Stimulated activated memory B cell treated with anti-CD40 and anti-IgM and Interleukin-4, amounts not matched to agents 10 μg/mL and 1 μg/mL and 100 μg/mL, for 72 hours (primary cell): ENCODE measurements around the gene IFNAR1.

ENCODE experiments used
- ATAC-seq: fragments of 150-1000 bp; cut with Tn5 transposase; 2 replicates; pipeline ENCODE4 v1.10.0; 2021
- H3K27ac Mint-ChIP-seq: one replicate; pipeline ENCODE4 v1.8.0; 2022; ENCODE audit warnings: mild to moderate bottlenecking, mixed read lengths
- H3K27me3 Mint-ChIP-seq: one replicate; pipeline ENCODE4 v1.8.0; 2022; ENCODE audit warnings: mixed read lengths
- H3K36me3 Mint-ChIP-seq: one replicate; pipeline ENCODE4 v1.8.0; 2022; ENCODE audit warnings: mixed read lengths
- H3K4me1 Mint-ChIP-seq: one replicate; pipeline ENCODE4 v1.8.0; 2022; ENCODE audit warnings: mixed read lengths
- H3K4me3 Mint-ChIP-seq: one replicate; pipeline ENCODE4 v1.8.0; 2022; ENCODE audit warnings: mild to moderate bottlenecking, moderate library complexity, mixed read lengths
- H3K9me3 Mint-ChIP-seq: one replicate; pipeline ENCODE4 v1.8.0; 2022; ENCODE audit warnings: mixed read lengths

IFNAR1 gene

DNA sequence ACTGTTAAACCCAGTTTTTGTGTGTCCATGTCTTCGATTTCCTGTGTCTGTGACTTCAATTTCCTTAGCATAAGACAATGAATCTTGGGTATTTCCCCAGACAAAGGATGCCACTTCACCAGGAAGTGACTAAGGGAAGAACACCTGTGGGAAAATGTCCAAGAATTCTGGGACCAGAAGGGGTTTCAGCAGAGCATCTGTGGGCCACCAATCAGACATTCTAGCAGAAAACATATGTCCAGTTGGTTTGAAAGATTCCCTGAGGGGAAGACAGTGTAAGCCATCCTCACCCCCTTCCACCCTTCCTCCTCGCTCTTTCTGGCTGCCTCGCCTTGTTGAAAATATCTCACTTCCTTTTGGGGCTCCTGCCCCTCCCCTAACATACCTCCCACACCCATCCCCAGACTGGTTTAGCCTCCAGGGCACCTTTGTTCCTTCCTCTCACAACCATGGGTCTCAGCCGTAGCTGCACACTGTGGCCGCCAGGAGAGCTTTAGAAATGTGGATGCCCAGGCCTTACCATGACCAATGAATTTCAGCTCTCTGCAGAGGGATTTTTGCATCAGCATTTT is 25.5 kb upstream of the IFNAR1 start:
- Mint-ChIP-seq H3K4me3 (no peak overlapping the region), H3K9me3 (no peaks in the 10 kb centered on the region), H3K36me3 (peaks cover 16% of the 10 kb centered on the region), H3K4me1 (peaks cover 56% of the 10 kb centered on the region), H3K27ac (peak overlapping the region; percentile 82), H3K27me3 (no peaks in the 10 kb centered on the region)
- peak; percentile 96 for ATAC-seq

GRCh38 chr21:33300701-33301631 is 23.8 kb upstream of the IFNAR1 start:
- H3K4me3 Mint-ChIP-seq: no peak overlapping the region
- H3K27me3 Mint-ChIP-seq: no peaks in the 10 kb centered on the region
- peak overlapping the region; percentile 83 for H3K27ac Mint-ChIP-seq
- ATAC-seq: no peak
- H3K4me1 Mint-ChIP-seq: peaks cover 64% of the 10 kb centered on the region
- H3K9me3 Mint-ChIP-seq: no peaks in the 10 kb centered on the region
- H3K36me3 Mint-ChIP-seq: peaks cover 7% of the 10 kb centered on the region

GRCh38 chr21:33301632-33302002 is 23.2 kb upstream of the IFNAR1 start:
- H3K27ac Mint-ChIP-seq: peak overlapping the region; percentile 83
- H3K27me3 Mint-ChIP-seq: no peaks in the 10 kb centered on the region
- H3K4me3 Mint-ChIP-seq: no peak overlapping the region
- ATAC-seq: no peak
- no peaks in the 10 kb centered on the region for H3K9me3 Mint-ChIP-seq
- H3K4me1 Mint-ChIP-seq: peaks cover 57% of the 10 kb centered on the region
- H3K36me3 Mint-ChIP-seq: peaks cover under 1% of the 10 kb centered on the region

- H3K4me3 Mint-ChIP-seq: no peak overlapping the region
- H3K4me1 Mint-ChIP-seq: peaks cover 56% of the 10 kb centered on the region
- H3K27ac Mint-ChIP-seq: peak overlapping the region; percentile 83
- no peaks in the 10 kb centered on the region for H3K27me3 Mint-ChIP-seq
- H3K9me3 Mint-ChIP-seq: no peaks in the 10 kb centered on the region
- ATAC-seq: no peak
- no peaks in the 10 kb centered on the region for H3K36me3 Mint-ChIP-seq
These were observed 22.7 kb upstream of the IFNAR1 start for GRCh38 chr21:33302055-33302454.

DNA sequence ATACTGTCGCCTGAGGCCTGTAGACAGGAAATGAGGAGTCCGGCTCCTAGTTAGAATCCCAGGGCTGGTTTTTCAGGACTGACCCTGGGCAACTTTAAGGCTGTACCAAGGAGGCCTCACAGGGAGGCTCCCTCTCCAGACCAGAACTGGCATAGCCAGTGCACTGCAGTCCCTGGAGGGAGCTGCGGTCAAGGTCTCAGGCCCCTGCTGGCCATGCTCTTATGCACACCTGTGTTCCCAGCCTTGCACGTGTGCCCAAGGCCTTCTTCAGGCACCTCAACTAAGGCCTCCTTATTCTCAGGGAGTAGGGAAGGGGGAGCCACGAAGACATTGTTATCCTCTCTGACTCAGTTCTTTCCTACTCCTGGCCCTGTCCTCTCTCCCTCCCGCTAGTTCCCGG is 22.0 kb upstream of the IFNAR1 start:
- peaks cover 50% of the 10 kb centered on the region for H3K4me1 Mint-ChIP-seq

GRCh38 chr21:33305344-33305671 is 19.5 kb upstream of the IFNAR1 start:
- ATAC-seq: no peak
- no peak overlapping the region for H3K4me3 Mint-ChIP-seq
- no peaks in the 10 kb centered on the region for H3K9me3 Mint-ChIP-seq
- peaks cover 35% of the 10 kb centered on the region for H3K4me1 Mint-ChIP-seq
- no peak overlapping the region for H3K27ac Mint-ChIP-seq
- no peaks in the 10 kb centered on the region for H3K36me3 Mint-ChIP-seq
- H3K27me3 Mint-ChIP-seq: no peaks in the 10 kb centered on the region

More for the DNA sequence above, 22.0 kb upstream of the IFNAR1 start:
- H3K36me3 Mint-ChIP-seq: no peaks in the 10 kb centered on the region
- H3K27me3 Mint-ChIP-seq: no peaks in the 10 kb centered on the region
- no peak overlapping the region for H3K4me3 Mint-ChIP-seq
- H3K9me3 Mint-ChIP-seq: no peaks in the 10 kb centered on the region
- no peak for ATAC-seq
- H3K27ac Mint-ChIP-seq: no peak overlapping the region

- H3K4me3 Mint-ChIP-seq: no peak overlapping the region
- no peaks in the 10 kb centered on the region for H3K27me3 Mint-ChIP-seq
- no peaks in the 10 kb centered on the region for H3K9me3 Mint-ChIP-seq
- no peaks in the 10 kb centered on the region for H3K36me3 Mint-ChIP-seq
- H3K4me1 Mint-ChIP-seq: peaks cover 29% of the 10 kb centered on the region
- ATAC-seq: no peak
- no peak overlapping the region for H3K27ac Mint-ChIP-seq
These were observed 18.8 kb upstream of the IFNAR1 start for GRCh38 chr21:33305938-33306337.

- H3K36me3 Mint-ChIP-seq: no peaks in the 10 kb centered on the region
These were observed 15.9 kb upstream of the IFNAR1 start for GRCh38 chr21:33308586-33309490.

DNA sequence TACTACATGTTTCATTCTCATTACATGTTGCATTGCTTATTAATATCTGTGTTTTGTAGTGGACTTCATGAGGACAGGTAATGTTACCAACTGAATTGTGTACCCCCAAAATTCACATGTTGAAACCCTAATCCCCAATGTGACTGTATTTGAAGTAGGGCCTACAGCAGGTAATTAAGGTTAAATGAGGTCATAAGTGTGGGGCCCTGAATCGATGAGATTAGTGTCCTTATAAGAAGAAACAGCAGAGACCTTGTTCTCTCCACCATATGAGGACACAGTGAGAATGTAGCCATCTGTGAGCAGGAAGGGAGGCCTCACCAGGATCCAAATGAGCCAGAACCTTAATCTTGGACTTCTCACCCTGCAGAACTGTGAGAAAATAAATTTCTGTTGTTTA is 15.0 kb upstream of the IFNAR1 start:
- H3K27ac Mint-ChIP-seq: no peak overlapping the region
- ATAC-seq: no peak
- H3K4me3 Mint-ChIP-seq: no peak overlapping the region
- H3K27me3 Mint-ChIP-seq: no peaks in the 10 kb centered on the region
- no peaks in the 10 kb centered on the region for H3K9me3 Mint-ChIP-seq
- H3K4me1 Mint-ChIP-seq: peaks cover 13% of the 10 kb centered on the region
- no peaks in the 10 kb centered on the region for H3K36me3 Mint-ChIP-seq

More at GRCh38 chr21:33308586-33309490, 15.9 kb upstream of the IFNAR1 start:
- Mint-ChIP-seq H3K4me3 (no peak overlapping the region), H3K27ac (peak overlapping the region; percentile 35), H3K4me1 (peaks cover 16% of the 10 kb centered on the region), H3K9me3 (no peaks in the 10 kb centered on the region), H3K27me3 (no peaks in the 10 kb centered on the region)
- peak; percentile 76 for ATAC-seq

- Mint-ChIP-seq H3K4me1 (peaks cover 7% of the 10 kb centered on the region), H3K36me3 (no peaks in the 10 kb centered on the region), H3K4me3 (no peak overlapping the region), H3K27ac (no peak overlapping the region), H3K9me3 (no peaks in the 10 kb centered on the region), H3K27me3 (no peaks in the 10 kb centered on the region)
- ATAC-seq: no peak
These were observed 12.6 kb upstream of the IFNAR1 start for GRCh38 chr21:33312121-33312520.

DNA sequence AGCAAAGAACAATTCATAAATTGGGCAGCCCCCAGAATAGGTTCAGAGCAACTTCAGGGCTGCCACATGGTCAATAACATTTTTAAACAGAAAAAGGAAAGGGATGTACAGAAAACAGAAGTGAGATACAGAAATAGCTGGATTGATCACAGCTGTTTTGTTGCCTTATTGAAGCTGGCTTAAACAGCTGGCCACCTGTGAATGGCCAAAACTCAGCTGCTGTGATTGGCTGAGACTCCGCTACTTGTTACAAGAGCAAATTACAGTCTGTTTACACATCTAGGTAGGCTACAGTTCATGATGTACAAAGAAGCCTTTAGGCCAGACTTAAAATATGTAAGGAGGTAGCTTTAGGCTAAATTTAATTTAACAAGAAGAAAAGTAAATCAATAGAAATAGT is 11.6 kb upstream of the IFNAR1 start:
- Mint-ChIP-seq H3K9me3 (no peaks in the 10 kb centered on the region), H3K4me1 (peaks cover 7% of the 10 kb centered on the region), H3K4me3 (no peak overlapping the region), H3K36me3 (no peaks in the 10 kb centered on the region), H3K27ac (no peak overlapping the region), H3K27me3 (no peaks in the 10 kb centered on the region)
- ATAC-seq: no peak

DNA sequence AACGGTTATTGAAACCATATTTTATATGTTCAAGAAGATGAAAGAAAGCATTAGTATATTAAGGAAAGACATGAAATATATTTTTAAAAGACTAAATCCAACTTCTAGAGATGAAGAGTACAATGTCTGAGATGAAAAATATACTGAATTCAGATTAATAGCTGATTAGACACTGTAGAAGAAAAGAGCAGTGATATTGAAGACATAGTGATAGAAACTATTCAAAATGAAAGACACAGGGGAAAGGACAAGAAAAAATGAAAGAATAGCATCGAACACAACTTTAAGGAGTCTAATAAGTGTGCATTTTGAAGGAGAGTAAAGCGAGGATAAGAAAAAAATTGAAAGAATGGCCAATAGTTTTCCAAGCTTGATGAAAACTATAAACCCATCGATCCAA is 11.2 kb upstream of the IFNAR1 start:
- Mint-ChIP-seq H3K27ac (no peak overlapping the region), H3K4me3 (no peak overlapping the region), H3K4me1 (peaks cover 7% of the 10 kb centered on the region), H3K36me3 (no peaks in the 10 kb centered on the region), H3K27me3 (no peaks in the 10 kb centered on the region), H3K9me3 (no peaks in the 10 kb centered on the region)
- ATAC-seq: no peak

DNA sequence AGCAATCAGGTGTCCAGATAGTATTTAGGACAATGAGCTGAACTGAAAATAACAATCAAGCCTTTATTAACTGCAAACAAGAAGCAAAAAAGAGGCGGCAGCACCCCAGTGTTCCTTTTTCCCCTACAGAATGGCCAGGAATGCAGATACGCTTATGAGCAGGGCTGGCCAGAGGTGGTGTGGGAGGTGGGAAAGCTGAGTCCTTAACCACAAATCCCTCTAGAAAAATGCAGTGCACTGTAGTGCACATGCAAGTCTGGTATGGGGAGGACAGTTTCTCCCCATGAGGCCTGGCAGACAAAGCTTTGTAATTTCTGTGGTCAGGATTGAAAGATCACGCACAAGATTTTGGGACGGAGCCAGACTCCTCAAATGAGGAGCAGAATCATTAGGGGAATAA is 10.7 kb upstream of the IFNAR1 start:
- ATAC-seq: no peak
- Mint-ChIP-seq H3K27me3 (no peaks in the 10 kb centered on the region), H3K27ac (no peak overlapping the region), H3K4me3 (no peak overlapping the region), H3K36me3 (no peaks in the 10 kb centered on the region), H3K9me3 (no peaks in the 10 kb centered on the region), H3K4me1 (peaks cover 2% of the 10 kb centered on the region)

DNA sequence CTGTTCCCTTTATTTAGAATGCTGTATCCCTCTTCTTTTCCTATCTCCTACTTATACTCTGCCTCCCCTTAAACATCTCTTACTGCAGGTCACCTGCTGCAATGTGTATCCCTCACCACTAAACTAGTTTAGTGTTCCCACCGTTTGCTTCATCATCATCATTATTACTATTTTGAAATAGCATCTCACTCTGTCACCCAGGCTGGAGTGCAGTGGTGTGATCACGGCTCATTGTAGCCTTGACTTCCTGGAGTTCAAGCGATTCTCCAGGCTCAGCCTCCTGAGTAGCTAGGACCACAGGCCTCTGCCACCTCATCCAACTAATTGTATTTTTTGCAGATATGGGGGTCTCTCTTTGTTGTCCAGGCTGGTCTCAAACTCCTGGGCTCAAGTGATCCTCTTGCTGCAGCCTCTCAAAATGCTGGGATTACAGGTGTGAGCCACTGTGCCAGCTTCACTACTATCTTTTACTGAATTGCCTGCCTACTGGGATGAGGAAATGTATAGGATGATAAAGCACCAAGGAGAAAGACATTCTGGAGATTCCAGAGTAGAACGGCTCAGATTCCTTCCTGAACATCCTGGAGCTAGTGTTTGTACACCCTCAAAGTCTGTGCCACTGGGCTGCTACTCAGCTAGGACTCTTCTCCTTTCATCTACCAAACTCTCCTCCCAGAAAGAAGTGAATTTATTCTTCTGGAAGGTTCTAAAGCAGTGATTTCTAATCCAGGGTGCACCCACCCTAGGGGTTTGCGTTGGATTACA is 8.6 kb upstream of the IFNAR1 start:
- Mint-ChIP-seq H3K4me3 (no peak overlapping the region), H3K36me3 (no peaks in the 10 kb centered on the region), H3K9me3 (no peaks in the 10 kb centered on the region), H3K4me1 (no peaks in the 10 kb centered on the region), H3K27ac (no peak overlapping the region), H3K27me3 (no peaks in the 10 kb centered on the region)
- no peak for ATAC-seq

- H3K9me3 Mint-ChIP-seq: no peaks in the 10 kb centered on the region
- ATAC-seq: no peak
- H3K36me3 Mint-ChIP-seq: no peaks in the 10 kb centered on the region
- H3K27me3 Mint-ChIP-seq: no peaks in the 10 kb centered on the region
- H3K4me3 Mint-ChIP-seq: no peak overlapping the region
- no peaks in the 10 kb centered on the region for H3K4me1 Mint-ChIP-seq
- H3K27ac Mint-ChIP-seq: no peak overlapping the region
These were observed 7.6 kb upstream of the IFNAR1 start for GRCh38 chr21:33317145-33317544.
